HG03520 (cell line): Measurements from ENCODE around the gene PRPF4.
"Not testable (repeated sequence)": the region's sequence is repeated elsewhere in the genome, so short reads cannot be mapped to it uniquely, and the experiment has no call there.

Experiments
- ATAC-seq: cut with Tn5 transposase; IDR thresholded peaks from one replicate; pipeline ENCODE4 v1.9.1; 2021; ENCODE audit warnings: mild to moderate bottlenecking, moderate library complexity; ENCODE audit not compliant: unreplicated experiment

PRPF4 gene

DNA sequence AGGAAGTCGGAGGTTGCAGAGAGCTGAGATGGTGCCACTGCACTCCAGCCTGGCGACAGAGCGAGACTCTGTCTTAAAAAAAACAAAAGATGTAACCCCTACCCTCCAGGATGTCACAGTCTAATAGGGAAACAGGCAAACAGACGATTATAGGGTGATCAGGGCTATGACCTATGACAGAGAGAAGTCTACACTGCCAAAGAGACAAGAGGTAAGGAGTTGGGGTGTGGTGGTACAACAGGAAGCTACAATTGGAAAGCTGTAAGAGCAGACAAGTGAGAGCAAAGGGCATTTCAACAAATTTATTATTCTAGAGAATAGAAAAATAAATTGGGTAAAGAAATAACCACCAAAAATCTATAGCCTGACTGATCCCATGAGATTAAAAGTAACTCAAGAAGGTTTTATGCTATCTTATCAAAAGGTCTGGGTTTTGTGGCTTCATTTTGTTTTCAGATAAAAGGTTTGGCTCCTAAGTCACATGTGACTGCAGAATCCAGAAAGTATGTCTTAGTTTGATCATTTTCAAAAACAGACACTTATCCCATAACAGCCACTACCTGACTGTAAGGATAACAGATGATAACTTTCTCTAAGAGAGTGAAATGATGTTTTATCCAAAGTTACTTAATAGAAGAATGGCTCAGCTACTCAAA is 7.4 kb upstream of the PRPF4 start:
- no peak for ATAC-seq

DNA sequence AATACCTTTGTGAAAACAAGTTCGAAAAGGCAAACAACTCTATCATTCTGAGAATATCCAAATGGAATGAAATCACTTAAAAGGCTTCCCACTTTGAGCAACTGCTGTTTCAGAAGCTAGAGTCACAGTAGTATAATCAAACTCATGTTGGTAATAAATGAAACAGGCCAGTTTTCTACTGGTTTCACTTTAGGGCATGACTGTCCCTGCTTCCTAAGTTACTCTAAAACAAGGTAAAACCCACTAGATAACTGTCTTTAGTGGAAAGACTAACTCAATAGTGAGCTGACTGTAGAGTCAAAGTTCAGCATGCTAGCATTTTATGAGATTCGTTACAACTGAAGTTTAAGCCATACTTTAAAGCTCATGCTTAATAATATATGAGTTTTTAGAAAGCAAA is 6.1 kb upstream of the PRPF4 start:
- ATAC-seq = no peak

DNA sequence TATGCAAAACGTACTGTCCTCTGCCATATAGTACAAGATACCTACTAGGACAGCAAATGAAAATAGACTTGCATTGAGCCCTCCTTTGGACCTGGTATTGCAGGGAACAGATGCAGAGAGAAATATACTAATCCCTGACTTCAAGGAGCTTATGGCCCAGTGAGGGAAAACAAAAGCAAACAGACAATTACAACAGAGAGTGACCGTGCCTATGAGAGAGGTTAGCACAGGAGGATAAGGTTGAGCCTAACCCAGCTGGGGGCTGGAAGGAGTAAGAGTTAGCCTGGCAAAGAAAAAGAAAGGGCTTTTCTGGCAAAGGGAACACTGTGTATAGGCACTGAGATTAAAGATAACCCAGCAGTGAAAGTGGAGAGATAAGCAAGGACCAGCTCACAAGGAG is 5.6 kb upstream of the PRPF4 start:
- no peak for ATAC-seq

DNA sequence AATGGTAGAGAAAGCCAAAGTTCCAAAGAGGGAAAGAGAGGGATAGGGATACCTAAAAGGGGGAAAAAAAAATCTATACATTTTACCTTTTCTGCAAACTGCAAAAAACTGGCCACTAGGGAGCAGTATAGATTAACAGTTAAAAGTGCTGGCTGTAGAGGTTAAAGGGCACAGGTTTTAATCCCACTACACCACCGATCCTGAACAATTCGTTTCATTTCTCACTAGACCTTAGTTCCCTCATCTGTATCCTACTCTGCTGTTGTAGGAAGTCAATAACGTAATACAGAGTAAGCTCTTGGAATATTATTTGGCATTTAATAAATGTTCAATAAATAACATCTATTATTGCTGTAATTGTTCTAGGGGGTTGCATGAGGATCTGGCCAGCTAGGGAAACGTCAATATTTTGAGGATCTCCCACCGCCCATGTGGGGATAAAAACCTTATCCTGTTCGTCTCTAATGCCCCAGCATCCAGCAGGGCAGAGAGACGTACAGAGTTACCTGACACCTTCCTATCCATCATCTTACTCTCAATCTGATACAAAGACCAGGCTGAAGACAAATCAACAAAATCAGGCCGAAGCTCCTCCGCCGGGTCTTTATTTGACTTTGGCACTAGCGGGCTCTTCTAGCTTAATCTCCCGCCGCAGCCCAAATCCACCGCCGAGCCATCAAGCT is 843 bp upstream of the PRPF4 start:
- no peak for ATAC-seq

DNA sequence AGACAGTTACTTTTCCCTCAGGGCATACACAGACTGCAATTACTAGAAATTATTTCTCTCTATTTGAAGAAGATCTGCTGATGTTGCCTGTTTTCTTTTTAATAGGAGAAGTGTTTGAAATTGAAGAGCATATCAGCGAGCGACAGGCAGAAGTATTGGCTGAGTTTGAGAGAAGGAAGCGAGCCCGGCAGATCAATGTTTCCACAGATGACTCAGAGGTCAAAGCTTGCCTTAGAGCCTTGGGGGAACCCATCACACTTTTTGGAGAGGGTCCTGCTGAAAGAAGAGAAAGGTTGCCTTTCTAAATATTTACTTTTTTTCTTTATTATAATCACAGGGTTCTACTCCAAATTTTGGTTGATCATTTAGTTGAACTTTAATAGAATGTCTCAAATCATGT is 3.4 kb downstream of the PRPF4 start:
- no peak for ATAC-seq

DNA sequence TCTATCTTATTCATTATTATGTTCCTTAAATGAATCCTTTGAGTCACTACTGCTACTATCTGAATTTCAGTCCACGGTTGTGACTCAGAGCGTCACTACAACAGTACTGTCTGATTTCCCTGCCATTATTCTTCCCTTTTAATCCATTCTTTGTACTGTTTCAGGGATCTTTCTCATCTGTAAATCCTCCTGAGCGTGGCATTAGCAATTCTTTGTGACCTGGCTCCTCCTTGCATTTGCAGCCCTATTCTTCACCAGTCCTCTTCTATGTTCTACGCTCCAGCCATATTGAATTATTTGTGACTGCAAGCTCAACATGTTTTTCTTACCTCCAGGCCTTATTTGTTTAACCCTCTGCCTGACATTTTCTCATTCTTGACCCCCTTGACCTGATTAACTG is 5.9 kb downstream of the PRPF4 start:
- no peak for ATAC-seq

DNA sequence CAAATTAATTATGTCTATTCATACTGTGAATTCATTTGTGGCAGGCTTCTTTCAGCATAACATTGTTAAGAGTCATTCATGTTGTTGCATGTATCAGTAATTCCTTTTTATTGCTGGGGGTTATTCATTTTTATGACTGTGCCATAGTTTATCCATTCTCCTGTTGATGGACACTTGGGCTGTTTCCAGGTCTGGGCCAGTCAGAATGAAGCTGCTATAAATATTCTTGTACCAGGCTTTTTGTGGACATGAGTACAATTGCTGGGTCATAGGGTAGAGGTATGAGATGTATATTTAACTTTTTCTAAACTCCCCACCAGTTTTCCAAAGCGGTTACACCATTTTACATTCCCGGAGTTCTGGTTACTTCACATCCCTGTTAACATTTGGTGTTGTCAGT is 13.6 kb downstream of the PRPF4 start:
- ATAC-seq = no peak

DNA sequence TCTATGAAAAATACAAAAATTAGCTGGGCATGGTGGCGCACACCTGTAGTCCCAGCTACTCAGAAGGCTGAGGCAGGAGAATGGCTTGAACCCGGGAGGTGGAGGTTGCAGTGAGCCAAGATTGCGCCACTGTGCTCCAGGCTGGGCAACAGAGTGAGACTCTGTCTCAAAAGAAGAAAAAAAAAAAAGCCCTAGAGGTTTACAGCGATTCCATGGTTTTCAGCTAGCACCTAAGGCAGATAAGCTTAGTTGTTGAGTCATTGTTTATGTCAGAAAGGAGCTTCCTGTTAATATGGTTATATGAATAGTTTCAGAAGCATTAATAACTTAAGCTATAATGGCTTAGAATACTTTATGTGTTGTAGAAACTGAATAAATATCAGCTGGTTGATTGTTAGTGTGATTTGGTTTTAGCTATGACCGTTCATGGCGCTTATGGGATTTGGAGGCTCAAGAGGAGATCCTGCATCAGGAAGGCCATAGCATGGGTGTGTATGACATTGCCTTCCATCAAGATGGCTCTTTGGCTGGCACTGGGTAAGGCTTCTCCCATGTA is 14.7 kb downstream of the PRPF4 start:
- no peak for ATAC-seq

DNA sequence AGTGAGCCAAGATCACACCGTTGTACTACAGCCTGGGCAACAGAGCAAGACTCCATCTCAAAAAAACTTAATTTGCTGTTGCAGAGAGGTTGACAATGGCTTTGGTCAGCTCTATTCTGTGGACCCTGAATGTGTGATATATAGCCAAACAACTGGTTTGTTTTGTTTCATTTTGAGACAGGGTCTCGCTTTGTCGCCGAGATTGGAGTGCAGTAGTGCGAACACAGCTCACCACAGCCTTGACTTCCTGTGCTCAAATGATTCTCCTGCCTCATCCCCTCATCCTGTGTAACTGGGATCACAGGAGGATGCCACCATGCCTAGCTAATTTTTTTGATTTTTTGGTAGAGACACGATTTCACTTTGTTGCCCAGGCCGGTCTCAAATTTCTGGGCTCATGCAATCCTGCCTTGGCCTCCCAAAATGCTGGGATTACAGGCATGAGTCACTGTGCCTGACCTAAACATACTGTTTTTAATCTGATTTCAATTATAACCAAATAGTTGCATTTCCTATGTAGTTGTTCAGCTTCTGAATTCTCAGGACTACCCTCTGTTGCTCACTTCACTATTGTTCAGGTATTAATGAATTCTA is 17.9 kb downstream of the PRPF4 start:
- ATAC-seq = no peak

DNA sequence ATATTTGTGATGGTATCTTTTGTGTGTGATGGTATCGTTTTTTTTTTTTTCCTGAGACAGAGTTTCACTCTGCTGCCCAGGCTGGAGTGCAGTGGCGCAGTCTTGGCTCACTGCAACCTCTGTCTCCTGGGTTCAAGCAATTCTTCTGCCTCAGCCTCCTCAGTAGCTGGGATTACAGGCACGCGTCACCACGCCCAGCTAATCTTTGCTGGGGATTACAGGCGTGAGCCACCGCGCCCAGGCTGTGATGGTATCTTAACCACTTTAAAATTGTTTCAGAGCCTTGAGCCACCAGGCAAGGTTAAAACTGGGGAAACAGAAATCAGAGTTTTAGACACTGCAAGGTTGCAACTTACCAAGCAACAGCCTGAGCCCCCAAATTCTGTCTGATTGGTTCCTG is 20.8 kb downstream of the PRPF4 start:
- ATAC-seq = not testable (repeated sequence)

DNA sequence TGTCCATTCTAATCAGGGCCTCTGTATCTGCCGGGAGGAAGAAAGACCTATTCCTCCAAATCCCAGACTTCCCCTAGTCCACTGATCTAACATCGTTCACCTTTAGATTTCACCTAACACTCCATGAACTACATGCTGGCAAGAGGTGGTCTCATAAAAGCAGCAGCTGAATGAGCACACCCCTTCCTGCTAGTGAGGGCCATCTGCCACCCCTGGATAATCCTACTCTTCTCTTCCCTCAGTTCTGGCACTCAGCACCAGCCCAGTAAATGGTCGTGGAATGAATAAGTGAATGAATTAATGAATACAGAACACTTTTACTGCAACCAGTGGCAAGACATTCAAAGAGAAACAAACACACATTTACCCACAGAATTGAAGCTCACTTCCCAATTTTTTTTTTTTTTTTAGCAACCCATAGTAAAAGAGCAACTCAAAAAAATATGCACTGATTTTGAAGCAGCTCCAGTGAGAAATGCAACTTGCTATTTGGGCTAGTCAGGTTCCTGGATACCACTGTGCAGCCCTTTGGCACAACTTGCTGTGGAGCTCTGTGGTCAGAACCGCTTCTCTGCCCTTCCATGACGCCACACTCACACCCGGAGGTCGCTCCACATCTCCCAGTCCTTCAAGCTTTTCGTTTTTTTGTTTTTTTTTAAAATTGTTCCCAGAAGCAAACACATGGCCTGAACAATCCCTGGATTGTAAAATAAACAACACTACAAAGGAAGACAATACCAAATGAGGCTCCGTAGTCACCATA is 21.5 kb downstream of the PRPF4 start:
- no peak for ATAC-seq

DNA sequence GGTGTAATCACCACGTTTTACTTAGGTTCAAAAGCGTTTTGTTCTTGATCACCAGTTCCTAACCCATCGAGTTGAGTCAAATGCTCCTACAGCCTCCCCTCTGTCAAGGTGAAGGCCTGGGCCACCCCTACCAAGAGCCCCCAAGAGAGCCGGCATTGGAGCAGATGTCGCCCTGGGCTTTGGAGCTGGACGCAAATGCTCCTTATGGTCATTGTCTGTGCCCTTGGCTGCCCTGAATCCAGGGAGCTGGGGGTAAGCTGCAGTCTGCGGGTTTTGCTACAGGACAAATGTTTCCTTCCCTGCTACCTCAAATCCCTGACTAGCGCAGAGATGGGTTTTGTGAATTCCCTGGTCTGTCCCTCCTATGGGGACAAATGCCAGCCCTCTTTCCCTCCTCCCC is 22.9 kb downstream of the PRPF4 start:
- no peak for ATAC-seq

DNA sequence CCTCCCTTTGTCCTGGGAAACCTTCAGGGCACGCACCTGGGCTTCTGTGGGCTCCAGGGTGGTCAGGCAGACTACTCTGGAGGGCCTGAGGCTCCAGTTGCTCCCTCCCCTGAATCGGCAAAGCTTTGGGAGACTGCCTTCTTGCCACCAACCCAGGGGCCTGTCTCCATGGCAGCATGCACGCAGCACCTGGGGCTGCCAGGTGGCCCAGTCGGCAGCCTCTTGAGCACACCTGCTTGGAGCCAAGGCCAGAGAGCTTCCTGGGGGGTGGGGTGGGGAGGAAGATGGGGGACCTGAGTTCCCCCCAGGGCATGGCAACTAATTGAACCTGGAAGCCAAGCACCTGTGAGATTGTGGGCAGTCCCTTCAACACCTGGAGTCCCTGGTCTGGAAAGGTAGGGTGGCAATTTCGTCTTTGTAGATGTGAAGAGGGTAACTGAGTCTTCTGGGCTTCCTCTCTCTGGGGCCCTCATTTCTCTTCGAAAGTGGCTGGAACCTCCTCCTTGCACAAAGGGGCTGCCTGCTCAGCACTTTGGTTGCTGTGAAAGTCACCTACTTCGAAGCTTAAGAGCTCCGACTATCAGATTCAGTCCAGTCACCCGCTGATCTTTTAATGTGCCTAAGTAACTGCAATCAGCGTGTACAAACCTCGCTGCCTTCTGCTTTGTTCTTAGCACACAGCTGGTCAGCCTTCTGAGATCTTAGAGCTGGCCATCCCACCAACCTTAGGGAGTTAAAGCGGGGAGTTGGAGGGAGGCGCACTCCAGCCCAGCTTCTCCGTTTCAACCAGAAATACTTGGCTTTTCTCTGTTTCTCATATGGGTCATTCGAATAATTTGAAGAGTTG is 23.7 kb downstream of the PRPF4 start:
- no peak for ATAC-seq

DNA sequence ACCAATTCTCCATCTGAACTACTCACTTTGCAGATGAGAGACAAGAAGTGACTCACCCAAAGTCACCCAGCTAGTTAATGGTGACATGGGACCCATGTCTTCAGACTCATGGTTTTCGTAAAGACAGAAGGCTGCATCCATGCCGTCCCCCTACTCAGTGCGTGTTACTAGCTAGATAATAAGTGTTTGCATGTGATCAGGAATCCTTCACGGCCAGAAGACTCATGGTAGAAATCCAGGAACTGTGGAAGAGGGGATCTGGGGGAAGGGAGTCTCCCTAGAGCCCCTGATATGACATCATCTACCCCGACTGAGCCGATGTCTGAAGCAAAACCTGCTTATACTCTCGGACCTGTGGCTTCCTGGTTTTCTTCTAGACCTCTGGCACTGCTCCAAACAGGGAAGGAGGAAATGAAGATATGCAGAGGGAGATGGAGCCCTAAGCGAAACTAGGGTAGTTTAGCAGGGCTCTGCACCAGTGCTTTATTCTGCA is 24.4 kb downstream of the PRPF4 start:
- no peak for ATAC-seq

DNA sequence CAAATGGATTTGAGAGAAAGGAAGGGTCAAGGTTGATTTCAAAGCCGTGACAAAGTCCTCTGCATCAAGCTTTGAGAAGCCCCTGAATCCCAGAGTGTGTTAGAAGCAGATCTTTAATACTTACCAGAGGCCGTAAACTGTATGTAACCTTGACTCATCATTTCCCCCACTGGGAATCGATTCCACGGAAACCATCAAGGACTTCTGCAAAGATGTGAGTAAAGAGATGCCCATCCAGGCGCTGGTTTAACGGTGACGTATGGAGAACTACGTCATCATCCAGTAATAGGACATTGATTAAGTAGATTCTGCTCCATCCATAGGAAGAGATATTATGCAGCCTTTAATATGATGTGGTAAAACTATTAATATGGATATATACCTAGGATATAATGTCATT is 26.1 kb downstream of the PRPF4 start:
- ATAC-seq = no peak

DNA sequence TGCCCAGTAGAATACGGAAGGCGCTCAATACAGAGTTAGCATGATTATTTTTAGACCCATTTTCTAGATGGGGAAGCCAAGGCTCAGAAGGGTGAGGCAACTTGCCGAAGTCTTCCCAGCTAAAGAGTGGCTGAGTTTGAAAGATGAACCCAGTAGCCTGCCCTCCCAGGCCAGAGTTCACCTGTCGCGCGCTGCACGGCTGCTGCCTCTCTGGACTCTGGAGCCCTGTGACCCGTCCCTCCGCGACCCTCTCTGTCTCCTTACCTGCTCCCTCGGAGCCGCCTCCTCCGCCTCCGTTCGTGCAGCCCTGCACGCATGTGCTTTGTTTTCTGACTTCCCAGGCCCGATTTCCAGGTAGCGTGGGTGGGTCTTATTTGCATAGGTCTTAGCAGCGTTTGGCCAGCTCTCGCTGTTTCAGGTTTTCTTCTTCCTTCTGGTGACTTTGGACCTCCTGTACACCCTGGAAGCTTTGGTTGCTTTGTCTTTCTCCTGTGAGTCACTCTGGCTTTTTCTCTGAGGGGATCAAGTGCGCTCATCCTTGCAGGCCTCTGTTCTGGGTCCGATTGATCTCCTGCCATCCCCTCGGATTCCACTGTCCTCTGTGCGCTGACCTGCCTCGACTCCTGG is 27.4 kb downstream of the PRPF4 start, which contains the start of gene RNF183:
Gene RNF183, minus strand, starts transcription at position 585 of the 627 bp plus-strand sequence. CDS start 5,192 bp downstream, outside the sequence.
- no peak for ATAC-seq

DNA sequence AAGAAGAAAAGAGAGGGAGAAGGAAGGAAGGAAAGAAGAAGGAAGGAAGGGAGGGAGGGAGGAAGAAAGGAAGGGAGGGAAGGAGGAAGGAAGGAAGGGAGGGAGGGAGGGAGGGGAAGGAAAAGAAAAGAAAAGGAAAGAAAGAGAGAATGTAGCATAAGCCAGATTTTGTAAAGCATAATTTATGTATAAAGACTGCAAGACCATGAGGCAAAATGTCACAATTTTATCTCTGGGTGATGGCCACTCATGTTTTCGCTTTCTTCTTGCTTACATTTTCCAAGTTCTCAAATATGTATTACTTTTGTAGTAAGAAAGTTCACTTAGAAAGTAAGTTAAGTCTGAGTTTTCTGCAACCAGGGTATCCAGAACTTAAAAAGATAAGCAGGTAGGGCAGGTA is 31.1 kb downstream of the PRPF4 start:
- no peak for ATAC-seq

DNA sequence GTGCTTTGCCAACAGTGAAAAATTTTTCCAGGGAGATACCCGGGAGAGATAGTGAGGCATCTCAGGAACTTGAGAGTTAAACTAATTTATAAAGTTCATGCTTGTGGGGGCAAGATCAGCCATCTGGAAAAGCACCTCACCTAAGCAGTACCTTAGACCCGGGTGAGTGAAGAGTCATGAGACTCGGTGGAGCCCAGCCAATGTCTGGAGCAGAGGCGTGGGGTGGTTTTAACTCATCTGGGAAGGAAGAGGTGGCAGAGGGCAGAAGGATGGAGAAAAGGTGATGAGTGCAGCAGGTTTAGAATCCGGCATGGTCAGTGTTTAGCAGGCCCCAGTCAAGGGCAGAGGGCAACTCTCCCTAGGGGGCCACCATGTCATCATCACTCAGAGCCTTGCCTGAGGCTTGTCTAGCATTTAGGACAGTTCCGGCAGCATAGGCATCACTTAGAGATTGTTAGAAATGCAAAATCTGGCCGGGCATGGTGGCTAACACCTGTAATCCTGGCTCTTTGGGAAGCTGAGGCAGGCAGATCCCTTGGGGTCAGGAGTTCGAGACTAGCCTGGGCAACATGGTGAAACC is 32.0 kb downstream of the PRPF4 start:
- no peak for ATAC-seq

DNA sequence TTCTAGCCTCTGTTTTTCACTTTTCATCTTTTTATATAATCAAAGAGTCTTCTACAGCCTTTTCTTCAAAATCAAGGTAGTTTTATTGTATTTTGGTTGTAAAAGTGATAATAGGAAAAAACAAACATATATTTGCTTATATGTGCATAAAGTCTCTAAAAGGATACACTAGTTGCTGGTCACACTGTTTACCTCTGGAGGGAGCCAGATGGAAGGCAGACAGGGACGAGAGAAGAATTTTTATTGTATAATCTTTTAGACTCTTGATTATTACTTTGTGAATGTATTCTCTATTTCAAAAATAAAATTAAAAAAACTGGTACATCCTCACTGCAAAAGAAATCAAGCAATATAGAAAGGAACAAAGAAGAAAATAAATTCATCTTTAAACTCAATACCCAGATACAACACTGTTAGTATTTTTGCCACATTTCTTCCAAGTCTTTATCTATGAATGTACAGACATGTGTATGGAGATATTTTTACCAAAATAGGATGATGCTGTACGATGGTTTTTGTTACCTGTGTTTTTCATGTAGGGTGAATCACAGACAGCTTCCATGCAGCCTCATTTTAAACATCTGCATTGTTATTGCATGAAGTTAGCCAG is 33.9 kb downstream of the PRPF4 start:
- no peak for ATAC-seq
